Measurements from ENCODE around the gene NDUFA12. TPM values are rescaled to one million over a fixed set of nuclear protein-coding genes. Genes with fewer than 3 reads are reported as not detected.

Gene NDUFA12
- total RNA-seq, 1 donor from 2014 or later, result 79.3 TPM

DNA sequence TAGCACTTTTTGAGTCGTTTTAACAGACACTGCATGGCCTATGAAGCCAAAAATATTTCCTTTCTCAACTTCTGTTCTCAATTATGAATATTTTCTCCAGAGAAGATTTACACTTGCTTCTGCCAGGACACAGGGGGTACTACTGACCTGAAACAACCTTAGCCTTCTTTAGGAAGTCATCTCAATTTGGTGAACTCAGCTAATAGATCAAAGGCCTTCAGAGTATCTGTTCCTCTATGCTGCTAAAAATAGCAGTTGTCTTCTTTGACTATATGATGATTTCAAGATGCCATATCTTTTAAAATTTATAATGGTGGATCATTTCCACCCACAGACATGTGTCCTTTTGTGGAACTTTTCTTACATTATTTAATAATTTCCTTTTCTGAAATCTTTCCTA lies 14.0 kb upstream of the NDUFA12 start:
- no peaks in the 10 kb centered on the region for H3K9me3 ChIP-seq
- H3K4me1 ChIP-seq, result no peaks in the 10 kb centered on the region
- no peak overlapping the region for H3K27ac ChIP-seq
- TF ChIP-seq POLR2A (IDR thresholded peaks at IDR 0.05) (no peak), POLR2AphosphoS5 (IDR thresholded peaks at IDR 0.05; ENCODE audit: insufficient read depth in 1 of 2, low read depth in 1 of 2) (no peak)
- TF ChIP-seq, protein P1, sequence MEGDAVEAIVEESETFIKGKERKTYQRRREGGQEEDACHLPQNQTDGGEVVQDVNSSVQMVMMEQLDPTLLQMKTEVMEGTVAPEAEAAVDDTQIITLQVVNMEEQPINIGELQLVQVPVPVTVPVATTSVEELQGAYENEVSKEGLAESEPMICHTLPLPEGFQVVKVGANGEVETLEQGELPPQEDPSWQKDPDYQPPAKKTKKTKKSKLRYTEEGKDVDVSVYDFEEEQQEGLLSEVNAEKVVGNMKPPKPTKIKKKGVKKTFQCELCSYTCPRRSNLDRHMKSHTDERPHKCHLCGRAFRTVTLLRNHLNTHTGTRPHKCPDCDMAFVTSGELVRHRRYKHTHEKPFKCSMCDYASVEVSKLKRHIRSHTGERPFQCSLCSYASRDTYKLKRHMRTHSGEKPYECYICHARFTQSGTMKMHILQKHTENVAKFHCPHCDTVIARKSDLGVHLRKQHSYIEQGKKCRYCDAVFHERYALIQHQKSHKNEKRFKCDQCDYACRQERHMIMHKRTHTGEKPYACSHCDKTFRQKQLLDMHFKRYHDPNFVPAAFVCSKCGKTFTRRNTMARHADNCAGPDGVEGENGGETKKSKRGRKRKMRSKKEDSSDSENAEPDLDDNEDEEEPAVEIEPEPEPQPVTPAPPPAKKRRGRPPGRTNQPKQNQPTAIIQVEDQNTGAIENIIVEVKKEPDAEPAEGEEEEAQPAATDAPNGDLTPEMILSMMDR (IDR thresholded peaks at IDR 0.05), result no peak
- no peak for DNase-seq (ENCODE audit: extremely low spot score in 2 of 2)
- H3K27me3 ChIP-seq, result no peaks in the 10 kb centered on the region
- H3K36me3 ChIP-seq, result no peaks in the 10 kb centered on the region
- intact Hi-C loops (cut with DNase I), result no loop called here
- H3K4me3 ChIP-seq, result no peak overlapping the region

DNA sequence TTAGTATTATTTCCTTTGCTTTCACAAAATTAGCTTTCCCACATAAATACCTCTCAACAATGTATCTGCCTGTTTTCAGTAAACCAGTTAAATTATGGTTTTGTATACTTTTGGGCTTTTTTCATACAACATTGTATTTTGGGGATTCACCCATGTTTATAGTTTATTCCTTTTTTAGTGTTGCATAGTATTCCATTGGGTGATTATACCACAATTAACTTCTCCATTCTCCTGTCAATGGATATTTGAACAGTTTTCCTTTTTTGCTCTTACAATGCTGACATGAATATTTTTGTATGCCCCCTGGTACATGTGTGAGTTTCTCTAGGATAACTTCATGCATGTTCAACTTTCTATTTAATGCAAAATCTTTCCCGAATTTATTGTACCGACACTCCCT lies 12.6 kb upstream of the NDUFA12 start:
- no peak for TF ChIP-seq POLR2A (IDR thresholded peaks at IDR 0.05)
- TF ChIP-seq, protein P1 (IDR thresholded peaks at IDR 0.05), result no peak
- no peak for TF ChIP-seq POLR2AphosphoS5 (IDR thresholded peaks at IDR 0.05; ENCODE audit: insufficient read depth in 1 of 2, low read depth in 1 of 2)
- DNase-seq (ENCODE audit: extremely low spot score in 2 of 2), result no peak
- intact Hi-C loops (cut with DNase I), result no loop called here
- no peaks in the 10 kb centered on the region for H3K4me1 ChIP-seq
- no peaks in the 10 kb centered on the region for H3K9me3 ChIP-seq
- H3K27me3 ChIP-seq, result no peaks in the 10 kb centered on the region
- H3K4me3 ChIP-seq, result no peak overlapping the region
- H3K36me3 ChIP-seq, result no peaks in the 10 kb centered on the region
- no peak overlapping the region for H3K27ac ChIP-seq

DNA sequence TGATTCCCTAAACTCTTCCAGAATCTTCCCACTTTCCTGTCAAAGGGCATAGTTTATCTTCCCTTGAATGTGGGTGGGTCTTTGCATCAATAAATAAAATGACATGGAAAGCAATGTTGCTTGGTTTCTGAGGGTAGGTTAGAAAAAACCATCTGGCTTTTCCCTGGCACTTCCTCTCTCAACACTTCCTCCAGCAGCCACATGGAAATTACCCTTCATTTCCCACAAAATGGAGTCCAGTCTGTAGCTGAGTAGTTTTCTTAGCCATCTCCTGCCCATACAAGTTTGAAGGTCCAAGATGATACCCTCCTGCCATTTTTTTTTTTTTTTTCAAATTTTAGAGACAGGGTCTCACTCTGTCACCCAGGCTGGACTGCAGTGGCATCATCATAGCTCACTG lies 11.1 kb upstream of the NDUFA12 start:
- intact Hi-C loops (cut with DNase I), result no loop called here
- no peak overlapping the region for H3K27ac ChIP-seq
- no peak for DNase-seq (ENCODE audit: extremely low spot score in 2 of 2)
- no peaks in the 10 kb centered on the region for H3K9me3 ChIP-seq
- TF ChIP-seq POLR2AphosphoS5 (IDR thresholded peaks at IDR 0.05; ENCODE audit: insufficient read depth in 1 of 2, low read depth in 1 of 2) (no peak), POLR2A (IDR thresholded peaks at IDR 0.05) (no peak)
- TF ChIP-seq, protein P1 (IDR thresholded peaks at IDR 0.05), result no peak
- no peaks in the 10 kb centered on the region for H3K27me3 ChIP-seq
- no peaks in the 10 kb centered on the region for H3K4me1 ChIP-seq
- H3K4me3 ChIP-seq, result no peak overlapping the region
- no peaks in the 10 kb centered on the region for H3K36me3 ChIP-seq

DNA sequence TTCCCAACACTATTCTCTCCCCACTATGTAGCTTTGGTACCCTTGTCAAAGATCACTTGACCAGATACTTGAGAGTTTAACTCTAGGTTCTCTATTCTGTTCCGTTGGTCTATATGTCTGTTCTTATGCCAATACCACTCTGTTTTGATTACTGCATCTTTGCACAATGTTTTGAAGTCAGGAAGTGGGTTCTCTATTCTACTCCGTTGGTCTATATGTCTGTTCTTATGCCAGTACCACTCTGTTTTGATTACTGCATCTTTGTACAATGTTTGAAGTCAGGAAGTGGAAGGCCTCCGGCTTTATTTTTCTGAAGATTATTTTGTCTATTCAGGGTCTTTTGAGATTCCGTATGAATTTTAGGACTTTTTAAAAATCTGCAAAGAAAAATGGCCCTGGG lies 2.7 kb upstream of the NDUFA12 start:
- H3K4me3 ChIP-seq, result no peak overlapping the region
- no peaks in the 10 kb centered on the region for H3K9me3 ChIP-seq
- no peak for TF ChIP-seq POLR2A (IDR thresholded peaks at IDR 0.05)
- intact Hi-C loops (cut with DNase I), result no loop called here
- peaks cover 19% of the 10 kb centered on the region for H3K4me1 ChIP-seq
- no peaks in the 10 kb centered on the region for H3K36me3 ChIP-seq
- DNase-seq (ENCODE audit: extremely low spot score in 2 of 2), result no peak
- no peaks in the 10 kb centered on the region for H3K27me3 ChIP-seq
- no peak overlapping the region for H3K27ac ChIP-seq

DNA sequence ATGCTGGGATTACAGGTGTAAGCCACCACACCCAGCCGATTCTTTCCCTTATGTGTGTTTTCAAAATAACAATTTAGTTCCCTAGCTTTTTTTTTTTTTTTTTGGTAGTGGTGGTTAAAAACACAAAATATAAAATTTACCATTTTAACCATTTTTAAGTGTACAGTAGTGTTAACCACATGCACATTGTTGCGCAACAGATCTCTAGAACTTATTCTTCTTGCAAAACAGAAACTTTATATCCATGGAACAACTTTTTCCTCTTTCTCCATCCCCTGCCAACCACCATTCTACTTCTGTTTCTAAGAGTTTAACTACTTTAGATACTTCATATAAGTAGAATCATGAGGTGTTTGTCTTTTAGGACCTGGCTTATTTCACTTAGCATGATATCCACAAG lies 1.1 kb upstream of the NDUFA12 start:
- no peaks in the 10 kb centered on the region for H3K36me3 ChIP-seq
- TF ChIP-seq POLR2A (IDR thresholded peaks at IDR 0.05) (no peak), POLR2AphosphoS5 (IDR thresholded peaks at IDR 0.05; ENCODE audit: insufficient read depth in 1 of 2, low read depth in 1 of 2) (no peak)
- TF ChIP-seq, protein P1 (IDR thresholded peaks at IDR 0.05), result no peak
- no peak for DNase-seq (ENCODE audit: extremely low spot score in 2 of 2)
- H3K4me3 ChIP-seq, result no peak overlapping the region
- intact Hi-C loops (cut with DNase I), result no loop called here
- H3K27me3 ChIP-seq, result no peaks in the 10 kb centered on the region
- no peak overlapping the region for H3K27ac ChIP-seq
- peaks cover 33% of the 10 kb centered on the region for H3K4me1 ChIP-seq
- H3K9me3 ChIP-seq, result no peaks in the 10 kb centered on the region

DNA sequence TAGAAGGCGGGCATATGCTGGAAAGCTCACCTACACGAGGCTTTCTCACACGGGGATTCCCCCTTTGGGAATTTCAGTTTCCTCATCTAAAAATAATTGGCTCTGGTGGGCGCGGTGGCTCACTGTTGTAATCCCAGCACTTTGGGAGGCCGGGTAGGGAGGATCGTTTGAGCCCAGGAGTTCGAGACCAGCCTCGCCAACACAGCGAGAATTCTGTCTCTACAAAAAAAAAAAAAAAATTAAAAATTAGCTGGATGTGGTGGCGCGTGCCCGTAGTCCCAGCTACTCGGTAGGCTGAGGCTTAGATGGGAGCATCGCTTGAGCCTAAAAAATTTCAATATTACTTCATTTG lies 400 bp upstream of the NDUFA12 start:
- H3K4me3 ChIP-seq, result peak overlapping the region; percentile 72 to 82
- H3K27ac ChIP-seq, result peak overlapping the region; percentile 84
- H3K4me1 ChIP-seq, result peaks cover 39% of the 10 kb centered on the region
- H3K36me3 ChIP-seq, result no peaks in the 10 kb centered on the region
- H3K27me3 ChIP-seq, result no peaks in the 10 kb centered on the region
- H3K9me3 ChIP-seq, result no peaks in the 10 kb centered on the region
- no peak for DNase-seq (ENCODE audit: extremely low spot score in 2 of 2)
- intact Hi-C loops (cut with DNase I), result no loop called here
- TF ChIP-seq, protein P1 (IDR thresholded peaks at IDR 0.05), result no peak

Data from vagina (tissue), 2 donors.